ENCODE results near the gene HOXC4.

The HOXC4 gene

GRCh38 chr12:54029529-54030441 is 23.9 kb upstream of the HOXC4 start:
- no peak for DNase-seq

- no peak for DNase-seq
These were observed 23.2 kb upstream of the HOXC4 start for GRCh38 chr12:54030442-54030801.

- DNase-seq = no peak
These were observed 22.7 kb upstream of the HOXC4 start for GRCh38 chr12:54030889-54031471.

- DNase-seq = no peak
These were observed 22.2 kb upstream of the HOXC4 start for GRCh38 chr12:54031480-54031879.

GRCh38 chr12:54032086-54032619 is 21.5 kb upstream of the HOXC4 start:
- DNase-seq = no peak

GRCh38 chr12:54032627-54033100 is 21.0 kb upstream of the HOXC4 start, which contains the start of gene HOXC5:
Gene HOXC5 (plus strand): TSS chr12:54033050. CDS start chr12:54033123, 73 bp downstream.
- peak; percentile 47 for DNase-seq

- no peak for DNase-seq
These were observed 20.3 kb upstream of the HOXC4 start for GRCh38 chr12:54033106-54033979.

- DNase-seq = no peak
These were observed 19.5 kb upstream of the HOXC4 start for GRCh38 chr12:54033980-54034784.

- no peak for DNase-seq
These were observed 18.8 kb upstream of the HOXC4 start for GRCh38 chr12:54034785-54035310.

- no peak for DNase-seq
These were observed 17.9 kb upstream of the HOXC4 start for GRCh38 chr12:54035568-54036264.

- no peak for DNase-seq
These were observed 16.8 kb upstream of the HOXC4 start for GRCh38 chr12:54036620-54037359.

- no peak for DNase-seq
These were observed 16.0 kb upstream of the HOXC4 start for GRCh38 chr12:54037360-54038283.

GRCh38 chr12:54038284-54038870 is 15.3 kb upstream of the HOXC4 start:
- DNase-seq = no peak

GRCh38 chr12:54038871-54039414 is 14.7 kb upstream of the HOXC4 start:
- DNase-seq = no peak

- no peak for DNase-seq
These were observed 14.1 kb upstream of the HOXC4 start for GRCh38 chr12:54039417-54040147.

GRCh38 chr12:54040148-54040494 is 13.5 kb upstream of the HOXC4 start:
- DNase-seq = no peak

GRCh38 chr12:54040648-54041047 is 13.0 kb upstream of the HOXC4 start:
- no peak for DNase-seq

Measured in T-helper 9 cell (primary cell).